Adrenal gland (tissue), 5 donors: Measurements from ENCODE around the gene SPPL2A.

ENCODE experiments used
- CTCF ChIP-seq, 6 experiments: fragments of 450-650 bp in 4 of 6; fragments of 200-600 bp in 2 of 6; sonication (generic) in 1 of 6; IDR thresholded peaks; 1 replicate in 5 of 6; 2 replicates in 1 of 6; pipeline versions ENCODE4 v1.5.1 to v1.8.0; 2016 to 2021; ENCODE audit warnings: antibody characterized with exemption in 6 of 6, mild to moderate bottlenecking in 2 of 6, moderate library complexity in 1 of 6
- POLR2A ChIP-seq, 2 donors: fragments of 450-650 bp; IDR thresholded peaks; one replicate each; pipeline ENCODE4 v1.6.1; 2017; ENCODE audit warnings: antibody characterized with exemption in 2 of 2, mild to moderate bottlenecking in 2 of 2, moderate library complexity in 1 of 2
- donor health status: DM: no; HTN: no; CAD: no.

GRCh38 chr15:50783895-50784294 is 18.4 kb upstream of the SPPL2A start:
- TF ChIP-seq CTCF (IDR thresholded peaks at IDR 0.05) (no peak), POLR2A (IDR thresholded peaks at IDR 0.05) (no peak)
